Muscle of back (tissue), 11 donors: ENCODE measurements around the gene CYP4A22. TPM values are rescaled to one million over a fixed set of nuclear protein-coding genes. Genes with fewer than 3 reads are reported as not detected.
"Not testable (repeated sequence)": the region's sequence is repeated elsewhere in the genome, so short reads cannot be mapped to it uniquely, and the experiment has no call there.

Experiments
- DNase-seq, 3 donors: peaks; one replicate each; pipeline versions ENCODE4 v3.0.0 to v3.0.0-alpha.2; 2013
- polyA plus RNA-seq, 10 donors: library from polyadenylated mRNA; unstranded; fragments of 120-200 nt; gene quantifications; one replicate each; pipeline ENCODE4 v1.2.1, GENCODE V29; 2013; ENCODE audit not compliant: insufficient read length in 10 of 10

The CYP4A22 gene
- polyA plus RNA-seq, 10 donors = 0.04 to 0.10 TPM; not detected in 8

DNA sequence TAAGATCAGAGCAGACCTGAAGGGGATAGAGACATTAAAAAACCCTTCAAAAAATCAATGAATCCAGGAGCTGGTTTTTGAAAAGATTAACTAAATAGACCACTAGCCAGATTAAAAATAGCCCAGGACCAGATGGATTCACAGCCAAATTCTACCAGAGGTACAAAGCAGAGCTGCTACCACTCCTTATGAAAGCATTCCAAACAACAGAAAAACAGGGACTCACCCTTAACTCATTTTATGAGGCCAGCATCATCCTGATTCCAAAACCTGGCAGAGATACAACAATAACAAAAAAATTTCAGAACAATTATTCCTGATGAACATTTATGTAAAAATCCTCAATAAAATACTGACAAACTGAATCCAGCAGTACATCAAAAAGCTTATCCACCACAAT lies 19.2 kb downstream of the CYP4A22 start:
- not testable (repeated sequence) for DNase-seq

DNA sequence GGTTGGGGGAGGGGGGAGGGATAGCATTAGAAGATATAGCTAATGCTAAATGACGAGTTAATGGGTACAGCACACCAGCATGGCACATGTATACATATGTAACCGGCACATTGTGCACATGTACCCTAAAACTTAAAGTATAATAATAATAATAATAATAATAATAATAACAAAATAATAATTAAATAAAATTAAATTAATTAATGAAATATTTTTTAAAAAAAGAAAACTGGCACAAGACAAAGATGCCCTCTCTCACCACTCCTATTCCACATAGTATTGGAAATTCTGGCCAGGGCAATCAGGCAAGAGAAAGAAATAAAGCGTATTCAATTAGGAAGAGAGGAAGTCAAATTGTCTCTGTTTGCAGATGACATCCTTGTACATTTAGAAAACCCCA lies 20.7 kb downstream of the CYP4A22 start:
- not testable (repeated sequence) for DNase-seq

DNA sequence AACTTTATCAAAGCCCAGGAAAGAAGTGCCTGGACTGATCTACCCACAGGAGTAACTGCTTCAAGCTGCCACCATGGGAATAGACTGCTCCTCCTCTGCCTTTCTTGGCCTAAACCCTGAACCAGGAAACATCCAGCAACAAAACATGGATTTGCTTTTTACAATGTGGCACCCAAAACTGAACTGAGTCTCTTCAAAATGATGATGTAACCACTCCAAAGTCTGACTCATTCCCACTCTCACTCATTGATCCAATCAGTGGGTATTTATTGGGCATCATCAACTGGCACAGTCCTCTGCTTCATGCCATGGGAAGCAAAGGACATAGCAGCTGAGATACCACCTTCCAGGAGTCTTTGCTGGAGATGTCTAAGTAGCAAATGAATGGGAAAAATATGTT lies 23.5 kb downstream of the CYP4A22 start:
- DNase-seq = no peak

DNA sequence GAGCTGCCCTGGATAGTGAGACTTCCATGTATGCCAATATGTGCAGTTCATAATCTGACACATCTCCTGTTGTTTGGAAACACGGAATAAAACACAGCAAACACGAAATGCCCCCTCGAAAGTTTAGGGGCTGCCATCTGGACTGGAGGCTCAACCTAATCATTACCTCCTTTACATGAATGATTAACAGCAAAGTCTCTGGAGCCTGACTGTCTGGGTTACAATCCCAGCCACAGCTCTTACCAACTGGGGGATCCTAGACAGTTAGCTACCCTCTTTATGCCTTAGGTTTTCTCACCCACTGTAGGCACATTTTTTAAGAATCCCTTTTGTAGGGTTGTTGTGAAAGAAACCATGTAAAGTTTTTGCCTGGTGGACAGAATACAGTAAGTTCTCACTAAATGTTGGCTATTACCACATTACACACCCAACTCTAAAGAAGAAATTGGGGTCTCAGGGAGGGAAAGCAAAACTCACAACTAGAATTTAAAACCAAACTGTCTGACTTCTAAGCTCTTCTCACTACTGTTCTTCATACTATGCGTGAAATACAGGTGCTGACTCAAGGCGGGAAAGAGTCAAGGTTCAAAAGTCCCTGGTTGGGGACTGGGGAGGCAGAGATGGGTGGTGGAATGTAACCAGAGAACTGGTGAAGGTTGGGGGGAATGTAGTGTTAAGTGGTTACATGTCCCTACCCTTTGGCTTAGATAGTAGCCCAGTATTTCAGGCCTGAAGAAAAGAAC lies 24.2 kb downstream of the CYP4A22 start:
- no peak for DNase-seq

DNA sequence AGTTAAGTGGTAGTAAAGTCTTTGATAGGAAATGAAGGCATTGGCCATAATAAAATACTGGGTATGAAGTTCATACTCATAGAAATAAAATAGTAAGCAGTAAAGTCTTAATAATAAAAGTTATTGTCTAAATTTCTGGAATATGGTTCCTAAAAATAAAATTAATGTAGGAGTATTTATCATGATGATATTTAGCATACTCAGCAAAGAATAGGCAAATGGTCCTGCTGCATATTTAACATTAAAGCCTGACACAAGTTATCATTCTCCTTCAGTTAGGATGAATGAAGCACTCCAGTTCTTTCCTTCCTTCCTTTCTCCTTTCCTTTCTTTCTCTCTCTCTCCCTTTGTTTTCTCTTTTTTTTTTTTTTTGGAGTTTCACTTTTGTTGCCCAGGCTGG lies 27.3 kb downstream of the CYP4A22 start:
- no peak for DNase-seq

DNA sequence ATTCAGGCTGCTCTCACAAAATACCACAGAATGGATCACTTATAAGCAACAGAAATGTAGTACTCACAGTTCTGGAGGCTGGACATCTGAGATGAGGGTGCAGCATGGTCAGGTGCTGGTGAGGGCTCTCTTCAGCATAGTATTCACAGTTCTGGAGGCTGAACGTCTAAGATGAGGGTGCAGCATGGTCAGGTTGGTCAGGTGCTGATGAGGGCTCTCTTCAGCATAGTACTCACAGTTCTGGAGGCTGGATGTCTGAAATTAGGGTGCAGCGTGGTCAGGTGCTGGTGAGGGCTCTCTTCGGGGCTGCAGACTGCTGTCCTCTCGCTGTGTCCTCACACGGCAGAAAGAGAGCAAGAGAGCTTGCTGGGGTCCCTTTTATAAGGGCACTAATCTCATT lies 35.5 kb downstream of the CYP4A22 start:
- no peak for DNase-seq

DNA sequence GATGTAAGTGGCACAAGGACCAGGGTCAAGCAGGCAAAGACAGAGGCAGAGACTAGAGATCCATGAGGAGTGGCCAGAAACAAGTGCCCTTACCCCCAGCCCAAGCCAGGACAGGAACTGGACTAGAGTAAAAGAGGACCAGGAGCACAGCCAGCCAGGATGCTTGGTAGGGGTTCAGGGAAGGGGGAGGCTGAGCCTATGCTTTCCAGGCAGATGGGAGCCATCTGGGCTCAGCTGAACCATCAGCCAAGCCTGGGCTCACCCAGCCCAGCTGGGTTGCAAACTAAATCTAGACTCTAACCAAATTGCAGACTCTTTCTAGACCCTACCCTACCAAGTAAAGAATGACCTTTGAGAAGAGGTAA lies 37.4 kb downstream of the CYP4A22 start:
- DNase-seq = peak in 1 of 3 donors; percentile 6

DNA sequence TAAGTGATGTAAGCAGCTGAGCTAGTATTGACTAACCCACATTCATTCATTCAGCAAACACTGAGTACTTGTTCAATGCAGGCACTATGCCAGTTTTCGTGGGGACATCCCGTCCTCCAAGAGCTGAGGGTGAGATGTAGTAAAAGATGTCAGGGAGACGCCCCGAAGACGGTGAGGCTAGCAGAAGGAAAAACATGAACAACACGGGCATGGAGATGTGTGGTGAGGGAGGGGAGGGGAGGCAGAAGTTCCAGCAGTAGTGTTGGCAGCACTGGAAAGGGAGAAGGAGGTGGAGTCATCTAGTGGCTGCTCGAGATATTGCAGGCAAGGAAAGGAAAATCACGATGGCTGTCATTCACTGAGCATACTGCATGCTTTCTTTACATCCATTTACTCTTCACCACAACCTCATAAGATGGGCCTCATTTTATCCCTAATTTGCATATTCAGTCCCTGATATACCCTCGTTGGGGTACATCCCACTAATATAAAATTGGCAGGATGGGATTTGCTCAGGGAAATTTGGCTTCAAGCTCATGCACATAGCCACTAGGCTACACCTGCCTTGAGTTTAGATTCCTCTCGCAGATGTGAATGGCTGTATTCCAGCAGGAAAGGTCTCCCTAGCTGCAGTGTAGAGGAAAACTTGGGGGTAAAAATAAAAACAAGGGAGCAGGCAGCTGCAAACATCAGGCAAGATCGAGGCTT lies 38.1 kb downstream of the CYP4A22 start:
- DNase-seq = peak; percentile 22 to 72 (median 29)

DNA sequence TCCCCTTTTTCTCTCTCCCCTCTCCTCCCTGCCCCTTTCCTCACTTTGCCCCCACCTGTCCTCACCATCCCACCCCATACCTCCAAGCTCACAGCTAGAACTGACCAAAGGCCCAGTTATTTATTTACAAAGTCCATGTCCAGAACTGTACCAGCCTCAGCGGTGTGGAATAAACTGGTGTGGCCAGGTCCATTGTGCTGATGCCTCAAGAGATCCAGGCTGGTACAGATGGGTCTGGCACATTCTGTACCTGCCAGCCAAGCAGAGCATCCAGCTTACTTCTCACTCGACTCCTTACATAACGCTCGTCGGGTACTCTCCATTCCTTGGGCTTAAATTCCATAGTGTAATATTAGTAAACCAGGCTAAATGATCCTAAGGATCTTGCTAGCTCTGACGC lies 40.8 kb downstream of the CYP4A22 start:
- no peak for DNase-seq

DNA sequence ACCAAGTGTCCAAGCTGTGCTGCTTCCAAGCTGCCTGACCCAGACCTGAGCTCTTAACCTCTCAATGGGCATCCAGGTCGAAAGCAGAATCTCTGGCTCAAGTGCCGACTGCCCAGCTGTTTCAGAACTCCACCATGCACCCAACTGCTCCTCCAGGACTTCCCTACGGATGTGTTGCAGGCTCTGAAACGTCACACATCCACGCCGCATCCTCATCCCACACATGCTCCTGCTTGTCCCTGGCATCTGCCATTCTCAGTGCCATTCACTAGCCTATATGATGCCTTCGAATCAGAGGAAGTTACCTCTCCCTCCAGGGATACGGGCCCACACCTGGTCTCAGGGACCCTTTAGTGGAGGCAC lies 41.4 kb downstream of the CYP4A22 start:
- no peak for DNase-seq

DNA sequence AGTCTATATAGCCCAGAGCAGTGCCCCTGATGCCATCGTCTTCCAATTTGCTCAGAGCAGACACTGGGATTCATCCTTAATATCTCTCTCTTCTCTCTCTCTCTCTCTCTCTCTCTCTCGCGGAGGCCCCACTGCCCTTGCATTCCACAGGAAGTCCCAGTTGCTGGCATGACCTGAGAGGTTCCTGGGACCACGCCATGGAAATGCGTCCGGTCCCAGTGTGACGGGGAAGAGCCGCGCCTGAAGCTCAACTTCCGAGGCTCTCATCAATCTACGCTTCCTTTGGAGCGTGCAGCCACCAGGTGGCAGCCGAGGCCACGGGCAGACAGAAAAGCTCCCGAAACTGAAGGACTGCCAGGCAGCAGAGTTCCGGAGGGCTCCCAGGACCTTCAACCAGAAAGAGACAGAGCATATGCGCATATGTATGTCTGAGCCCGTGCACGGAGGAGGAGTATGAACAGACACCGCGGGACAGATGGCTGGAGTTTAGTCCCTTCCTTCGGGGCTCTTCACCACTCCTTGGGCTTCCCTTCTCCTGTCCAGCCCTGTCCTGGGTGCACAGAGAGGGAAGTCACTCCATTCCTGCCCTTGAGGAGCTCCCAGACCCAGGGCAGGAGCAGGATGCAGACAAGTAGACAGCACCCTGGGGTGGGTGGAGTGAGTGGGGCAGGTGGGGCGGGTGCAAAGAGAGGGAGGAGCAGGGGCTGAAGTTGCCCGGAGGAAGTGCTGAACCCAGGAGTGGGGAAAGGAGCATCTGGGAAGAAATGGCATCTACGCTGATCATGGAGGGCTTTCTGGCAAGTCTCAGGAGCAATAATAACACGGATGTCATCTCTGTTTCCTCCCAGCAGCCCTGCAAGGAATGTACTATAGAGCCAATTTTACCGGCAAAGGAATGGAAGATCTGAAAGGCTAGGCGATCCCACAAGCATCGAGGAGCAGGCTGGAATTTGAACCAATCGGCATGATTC lies 42.1 kb downstream of the CYP4A22 start:
- DNase-seq = peak; percentile 90 to 96 (median 93)

DNA sequence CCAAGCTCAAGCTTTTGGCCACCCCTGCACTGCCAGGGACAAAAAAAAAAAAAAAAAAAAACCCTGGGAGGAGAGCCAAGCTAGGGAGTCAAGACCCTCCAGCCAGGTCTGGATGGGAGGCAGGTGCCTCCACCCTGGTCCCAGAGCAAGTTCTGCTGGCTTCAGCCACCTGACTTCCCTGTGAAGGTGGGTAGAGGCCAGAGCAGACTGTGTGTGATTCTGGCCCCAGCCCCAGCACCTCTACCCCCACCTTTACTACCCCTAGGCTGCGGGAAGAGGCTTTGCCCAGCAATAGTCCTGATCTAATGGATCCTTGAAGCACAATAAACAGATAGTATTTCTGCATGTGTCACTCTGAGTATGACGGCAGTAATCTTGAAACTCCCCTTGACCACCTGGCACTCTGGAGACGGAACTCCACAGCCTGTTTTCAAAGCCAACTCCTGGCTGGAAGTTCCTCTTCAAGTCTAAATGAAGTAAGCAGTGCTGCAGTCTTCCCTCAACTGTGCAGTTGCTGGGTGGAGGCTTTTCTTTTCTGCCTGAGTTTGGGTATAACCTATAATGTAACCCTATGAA lies 42.8 kb downstream of the CYP4A22 start:
- DNase-seq = no peak

DNA sequence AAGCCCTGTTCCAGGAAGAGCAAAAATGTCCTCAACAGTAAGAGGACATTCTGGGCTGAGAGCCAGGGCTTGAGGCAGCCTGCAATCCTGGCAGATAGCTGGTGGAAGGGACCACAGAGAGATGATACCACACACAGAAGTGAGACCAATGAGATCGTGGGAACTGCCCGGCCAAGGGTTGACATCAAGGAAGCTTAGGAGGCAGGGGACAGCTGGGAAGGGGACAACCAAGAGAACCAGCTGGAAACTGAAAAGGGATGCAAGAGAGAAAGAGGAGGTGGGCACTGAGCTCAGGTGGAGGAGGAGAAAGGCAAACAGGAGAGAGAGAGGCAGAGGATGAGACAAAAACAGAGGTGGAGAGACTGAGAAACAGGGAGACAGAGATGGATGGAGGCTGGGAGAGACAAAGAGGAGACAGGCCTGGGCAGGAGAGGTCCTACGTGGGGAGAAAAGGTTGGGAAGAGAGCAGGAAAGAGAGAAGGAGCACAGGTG lies 43.4 kb downstream of the CYP4A22 start:
- DNase-seq = no peak

DNA sequence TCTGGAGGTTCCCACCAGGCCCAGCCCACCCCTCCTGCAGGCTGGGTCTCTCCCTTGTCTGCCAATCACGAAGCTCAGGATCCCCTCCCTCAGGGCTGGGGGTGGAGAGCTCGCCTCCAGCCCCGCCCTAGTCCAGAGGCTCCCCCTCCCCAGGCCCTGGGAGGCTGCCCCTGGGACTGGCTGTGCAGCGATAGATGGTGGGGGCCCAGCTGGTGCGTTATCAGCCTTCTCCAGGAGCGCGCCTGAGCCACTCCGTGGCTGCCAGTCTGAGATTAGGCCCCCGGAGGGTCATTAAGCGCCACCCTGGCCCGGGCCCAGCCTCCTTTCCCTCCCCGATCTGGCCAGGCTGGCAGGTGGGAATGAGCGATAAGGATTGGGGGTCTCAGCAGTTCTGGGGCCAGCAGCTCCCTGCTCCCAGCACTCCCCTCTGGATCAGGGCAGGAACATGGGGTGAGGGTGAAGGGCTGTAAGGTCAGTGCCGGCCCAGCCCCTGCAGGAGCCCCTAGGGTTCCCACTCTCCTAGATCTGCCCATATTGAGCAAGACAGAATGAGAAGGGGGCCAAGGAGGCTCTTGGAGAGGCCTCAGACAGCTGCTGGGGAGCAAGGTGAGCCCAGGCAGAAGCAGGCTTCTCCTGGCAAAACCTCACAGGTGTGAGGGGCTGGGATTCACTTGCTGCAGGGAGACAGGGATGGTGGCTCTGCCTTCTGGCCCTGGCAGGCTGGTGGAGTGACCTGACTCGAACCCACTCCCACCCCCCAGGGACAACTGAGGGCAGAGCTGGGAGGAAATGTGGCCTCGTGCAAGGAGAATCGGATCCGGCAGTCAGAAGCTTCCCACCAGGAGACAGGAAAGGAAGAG lies 44.1 kb downstream of the CYP4A22 start:
- DNase-seq = no peak

DNA sequence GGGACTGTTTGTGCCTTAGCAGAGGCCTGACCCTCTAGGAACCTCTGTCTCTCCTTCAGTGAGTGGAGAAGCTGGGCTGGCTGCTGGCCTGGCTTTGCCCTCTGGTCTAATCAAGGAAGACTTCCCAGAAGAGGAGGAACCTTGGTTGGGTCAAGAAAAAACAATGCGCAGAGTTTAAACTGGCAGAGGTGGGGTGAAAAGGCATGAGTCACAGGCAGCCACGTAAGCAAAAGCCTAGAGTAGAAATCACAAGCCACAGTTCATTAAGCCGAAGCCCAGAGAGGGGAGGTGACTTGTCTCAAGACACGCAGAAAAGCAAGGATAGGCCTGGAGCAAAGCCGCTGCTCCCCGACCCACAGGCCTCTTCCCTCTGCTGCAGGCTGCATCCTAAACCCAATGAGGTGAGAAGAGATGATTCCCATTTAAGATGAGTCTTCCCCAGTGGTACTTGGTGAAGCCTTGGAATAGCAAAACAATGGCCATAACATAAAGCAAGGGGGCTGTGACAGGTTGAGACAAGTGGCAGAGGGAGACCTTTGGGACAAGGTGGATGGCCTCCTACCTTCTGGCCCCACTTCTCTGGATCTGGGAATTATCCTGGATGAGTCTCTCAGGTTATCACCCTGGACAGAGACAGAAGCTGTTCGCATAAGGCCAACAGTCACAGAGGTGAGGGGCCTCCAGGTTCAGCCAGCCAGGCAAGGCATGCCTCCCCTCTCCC lies 44.9 kb downstream of the CYP4A22 start:
- DNase-seq = no peak

DNA sequence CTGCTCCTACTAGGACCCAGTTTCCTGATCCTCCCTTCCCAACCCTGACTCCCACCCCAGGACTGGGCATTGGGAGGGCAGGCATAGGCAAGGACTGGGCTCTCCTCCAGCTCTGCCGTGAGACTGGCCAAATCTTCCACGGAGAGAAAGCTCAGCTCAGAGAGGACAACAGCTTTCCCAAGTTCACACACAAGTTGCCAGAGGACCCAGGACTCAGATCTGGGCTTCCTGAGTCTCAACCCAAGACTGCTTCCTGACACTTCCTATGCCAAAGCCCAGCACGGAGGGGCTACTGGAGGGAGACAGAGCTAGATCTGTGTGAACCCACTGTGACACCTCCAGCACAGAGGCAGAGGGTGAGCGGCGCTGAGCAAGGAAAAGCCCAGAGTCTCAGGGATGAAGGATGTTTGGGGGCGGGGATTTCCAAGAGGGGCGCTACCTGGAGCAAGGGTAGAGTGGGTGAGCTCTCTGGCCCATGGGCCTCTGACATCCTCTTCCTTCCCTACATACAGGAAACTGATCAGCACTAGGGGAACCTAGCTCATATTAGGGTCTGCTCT lies 45.5 kb downstream of the CYP4A22 start:
- no peak for DNase-seq

DNA sequence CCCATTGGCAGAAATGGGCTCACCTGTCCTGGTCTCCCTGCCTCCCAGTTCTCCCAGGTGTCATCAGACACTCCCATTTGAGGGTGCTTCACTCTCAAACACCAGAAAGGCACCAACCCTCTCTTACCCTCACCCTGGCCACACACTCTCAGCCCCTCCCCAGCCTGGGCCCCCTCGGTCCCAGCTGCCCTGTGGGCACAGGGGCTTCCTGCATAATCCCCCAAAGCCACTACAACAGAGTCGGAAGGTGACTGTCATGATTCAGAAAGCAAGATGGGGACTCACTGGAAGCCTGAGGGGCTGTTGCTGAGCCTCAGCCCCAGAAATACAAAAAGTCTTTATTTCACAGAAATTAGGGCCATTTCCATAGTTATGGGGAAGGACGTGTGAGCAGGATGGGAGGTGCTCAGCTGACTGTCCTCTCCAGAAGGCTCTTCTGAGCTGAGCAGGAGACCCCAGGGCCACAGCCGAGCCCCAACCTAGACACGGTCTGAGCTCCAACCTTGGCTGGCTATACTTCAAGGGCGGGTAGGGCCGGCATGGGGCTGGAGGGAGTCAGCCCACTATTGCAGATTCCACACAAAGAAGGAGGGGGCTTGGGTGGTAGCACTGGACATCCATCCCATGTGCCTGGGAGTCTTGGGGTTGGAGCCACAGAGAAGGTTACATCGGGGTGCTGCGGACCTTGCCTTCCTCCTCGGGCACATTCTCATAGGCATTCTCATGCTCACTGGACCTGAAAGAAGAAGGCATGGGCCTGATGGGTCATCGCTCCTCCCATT lies 46.3 kb downstream of the CYP4A22 start:
- DNase-seq = no peak

DNA sequence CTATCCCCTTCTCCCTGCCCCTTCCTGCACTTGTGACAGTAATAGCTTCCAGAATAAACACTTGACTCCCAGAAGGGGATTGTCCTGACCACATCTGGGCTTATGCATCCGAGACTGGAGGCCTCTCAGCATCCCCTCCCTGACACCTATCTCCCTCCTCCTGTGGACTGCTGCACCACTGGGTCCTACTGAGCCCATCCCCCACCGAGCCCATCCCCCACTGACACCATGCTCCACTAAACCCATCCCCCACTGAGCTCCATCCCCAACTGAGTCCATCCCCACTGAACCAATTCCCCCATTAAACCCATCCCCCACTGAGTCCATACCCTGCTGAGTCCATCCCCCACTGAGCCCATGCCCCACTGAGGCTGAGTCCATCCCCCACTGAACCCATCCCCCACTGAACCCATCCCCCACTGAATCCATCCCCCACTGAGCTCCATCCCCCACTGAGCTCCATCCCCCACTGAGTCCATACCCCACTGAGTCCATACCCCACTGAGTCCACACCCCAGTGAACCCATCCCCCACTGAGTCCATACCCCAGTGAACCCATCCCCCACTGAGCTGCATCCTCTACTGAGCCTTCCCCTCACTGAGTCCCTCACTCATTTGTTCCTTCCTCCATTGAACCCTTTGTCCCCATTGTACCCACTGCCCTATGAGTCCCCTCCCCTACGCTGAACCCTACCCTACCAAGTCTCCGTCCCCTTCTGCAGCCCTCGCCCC lies 47.0 kb downstream of the CYP4A22 start:
- DNase-seq = no peak
